GM12865 (cell line): ENCODE results near the gene RAP1GAP.

Experiments used
- DNase-seq: peaks from one replicate; pipeline ENCODE4 v3.0.0; 2010; ENCODE audit warnings: low read depth
- H3K4me3 ChIP-seq: 2 replicates; pipeline ENCODE4 v1.5.1; 2011; ENCODE audit warnings: mild to moderate bottlenecking, low read depth, low read length, control low read depth
- CTCF ChIP-seq: IDR thresholded peaks from 2 replicates; pipeline ENCODE4 v1.5.1; 2011; ENCODE audit warnings: low read length, control low read depth, low read depth, inconsistent platforms; ENCODE audit not compliant: insufficient read depth; ENCODE audit errors: missing control alignments

RAP1GAP gene

GRCh38 chr1:21553116-21553926 is 115.8 kb downstream of the RAP1GAP start:
- H3K4me3 ChIP-seq: no peak overlapping the region
- no peak for DNase-seq
- no peak for TF ChIP-seq CTCF

- TF ChIP-seq CTCF: no peak
Measured at GRCh38 chr1:21552715-21553114, 116.4 kb downstream of the RAP1GAP start.

DNA sequence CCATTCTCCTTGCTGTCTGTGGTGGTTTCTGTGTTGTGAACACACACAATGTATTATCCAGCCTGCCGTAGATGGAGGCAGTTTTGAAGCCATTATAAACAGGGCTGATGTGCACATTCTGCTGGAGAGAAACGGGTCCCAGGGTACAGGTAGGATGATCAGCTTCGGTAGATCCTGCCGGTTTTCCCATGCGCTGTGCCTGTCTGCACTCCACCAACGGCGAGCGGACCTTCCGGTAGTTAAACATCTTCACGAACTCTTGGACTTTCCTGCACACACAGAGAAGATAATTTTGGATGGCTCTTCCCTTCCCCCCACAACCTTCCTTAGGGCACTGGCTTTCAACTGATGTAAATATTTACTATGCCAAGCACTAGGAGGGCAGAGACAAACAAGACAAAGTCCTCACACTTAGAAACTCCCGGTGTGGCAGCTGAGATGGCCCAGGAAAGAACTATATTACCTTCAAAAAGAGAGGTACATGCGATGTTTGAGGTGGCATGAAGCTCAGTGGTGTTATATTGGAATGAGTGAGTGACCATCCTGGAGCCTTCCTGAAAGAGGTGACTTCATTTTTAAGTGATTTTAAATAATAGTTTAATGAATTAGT is 118.2 kb downstream of the RAP1GAP start:
- TF ChIP-seq CTCF: no peak
- DNase-seq: no peak

More at GRCh38 chr1:21552715-21553114, 116.4 kb downstream of the RAP1GAP start:
- no peak for DNase-seq
- H3K4me3 ChIP-seq: no peak overlapping the region

DNA sequence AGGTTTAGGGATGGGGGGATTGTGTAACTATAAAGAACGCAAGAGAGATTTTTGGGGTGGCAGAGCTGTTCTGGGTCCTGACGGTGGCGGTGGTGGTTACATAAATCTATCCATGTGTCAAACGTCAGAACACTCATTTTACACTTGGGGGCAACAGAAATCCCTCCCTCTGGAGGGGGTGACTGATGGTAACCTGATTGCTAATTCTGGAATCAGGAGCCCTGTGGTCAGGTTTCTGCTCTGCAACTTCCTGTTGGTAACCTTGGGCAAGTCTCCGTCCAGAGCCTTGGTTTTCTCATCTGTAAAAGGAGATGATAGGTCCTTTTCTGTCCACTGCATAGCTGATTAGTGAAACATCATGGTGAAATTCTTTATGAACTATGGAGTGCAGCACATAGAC is 119.1 kb downstream of the RAP1GAP start:
- H3K4me3 ChIP-seq: no peak overlapping the region
- no peak for DNase-seq
- no peak for TF ChIP-seq CTCF

More for the DNA sequence above, 118.2 kb downstream of the RAP1GAP start:
- no peak overlapping the region for H3K4me3 ChIP-seq

GRCh38 chr1:21547876-21548275 is 121.3 kb downstream of the RAP1GAP start:
- no peak for TF ChIP-seq CTCF
- H3K4me3 ChIP-seq: no peak overlapping the region
- DNase-seq: no peak
